Measurements from ENCODE around the gene CXCR3. TPM values are rescaled to one million over a fixed set of nuclear protein-coding genes. Genes with fewer than 3 reads are reported as not detected.

The CXCR3 gene
- total RNA-seq, 4 donors from 2014 or later, result 0.17 to 0.83 (median 0.42) TPM; not detected in 1

DNA sequence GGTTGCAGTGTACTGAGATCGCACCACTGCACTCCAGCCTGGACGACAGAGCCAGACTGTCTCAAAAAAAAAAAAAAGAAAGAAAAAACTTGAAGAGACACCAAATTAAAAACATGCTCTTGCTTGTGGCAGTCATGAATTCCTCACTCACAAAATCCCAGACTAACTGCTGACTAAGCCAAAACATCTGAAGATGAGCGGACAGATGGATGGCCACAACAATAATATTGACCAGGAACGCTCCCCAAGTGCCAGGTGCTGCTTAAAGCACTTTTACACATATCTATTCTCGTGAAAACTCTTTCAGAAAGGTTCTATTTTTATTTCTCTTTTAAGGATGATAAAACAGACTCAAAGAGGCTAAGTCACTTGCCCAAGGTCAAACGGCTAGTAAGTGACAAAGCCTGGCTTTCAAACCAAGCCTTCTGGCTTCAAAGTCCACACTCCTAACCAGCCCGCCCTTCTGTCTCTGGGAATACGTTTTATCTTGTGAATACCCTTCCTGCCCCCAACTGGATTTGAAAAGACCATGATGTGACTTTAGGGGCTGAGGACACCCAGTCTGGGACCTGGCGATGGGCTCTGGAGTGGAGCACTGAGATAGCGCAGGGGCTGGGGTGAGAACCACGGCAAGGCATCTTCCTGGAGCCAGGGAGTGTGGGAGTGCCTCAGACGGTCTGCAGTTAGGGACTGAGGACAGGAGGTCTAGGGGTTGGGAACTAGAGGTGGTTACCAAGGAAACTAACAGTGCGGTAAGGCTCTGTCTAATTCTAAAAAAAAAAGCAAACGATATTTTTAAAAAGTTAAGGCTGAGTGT is 9.5 kb upstream of the CXCR3 start:
- H3K9me3 ChIP-seq, result no peaks in the 10 kb centered on the region
- no peak overlapping the region for H3K4me3 ChIP-seq
- WGBS, result 85% methylated on average over 14 of the region's 14 CpGs
- intact Hi-C loops (cut with DNase I), result no loop called here
- H3K27me3 ChIP-seq, result no peaks in the 10 kb centered on the region
- no peaks in the 10 kb centered on the region for H3K36me3 ChIP-seq
- peaks cover 7 to 10% (median 9%) of the 10 kb centered on the region in 4 donors for H3K4me1 ChIP-seq
- DNase-seq (ENCODE audit: extremely low spot score), result no peak
- no peak overlapping the region for H3K27ac ChIP-seq (replicated peaks in 1 of 4)
- TF ChIP-seq POLR2A (IDR thresholded peaks at IDR 0.05; ENCODE audit: low read depth) (no peak), EP300 (IDR thresholded peaks at IDR 0.05) (no peak), POLR2AphosphoS5 (IDR thresholded peaks at IDR 0.05) (no peak), CTCF (IDR thresholded peaks at IDR 0.05) (no peak)

DNA sequence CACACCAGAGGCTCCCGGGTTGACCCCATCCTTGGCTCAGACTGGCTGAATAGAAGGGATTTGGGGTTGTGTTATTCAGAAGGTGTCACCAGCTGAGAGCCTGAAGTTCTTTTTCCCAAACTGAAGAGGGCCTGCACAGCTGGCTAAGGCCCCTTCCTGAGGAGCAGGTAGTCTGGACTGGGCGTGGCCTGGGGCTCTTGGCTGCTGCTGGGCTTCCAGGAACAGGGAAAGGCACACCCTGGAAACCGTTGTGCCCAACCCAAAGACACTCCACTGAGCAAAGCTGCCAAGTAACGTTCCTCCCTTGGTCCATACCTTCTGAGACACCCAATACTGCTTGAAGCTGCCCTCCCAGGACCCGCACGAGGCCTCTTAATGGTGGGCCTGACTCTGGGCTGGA is 8.3 kb upstream of the CXCR3 start:
- Histone ChIP-seq H3K27me3 (no peaks in the 10 kb centered on the region), H3K9me3 (no peaks in the 10 kb centered on the region), H3K36me3 (no peaks in the 10 kb centered on the region), H3K4me1 (peaks cover 14 to 22% (median 21%) of the 10 kb centered on the region in 4 donors), H3K4me3 (no peak overlapping the region), H3K27ac (replicated peaks in 1 of 4) (no peak overlapping the region)
- TF ChIP-seq POLR2A (IDR thresholded peaks at IDR 0.05; ENCODE audit: low read depth) (no peak), EP300 (IDR thresholded peaks at IDR 0.05) (no peak), CTCF (IDR thresholded peaks at IDR 0.05) (no peak), POLR2AphosphoS5 (IDR thresholded peaks at IDR 0.05) (no peak)
- intact Hi-C loops (cut with DNase I), result no loop called here
- DNase-seq (ENCODE audit: extremely low spot score), result no peak
- WGBS, result 65% methylated on average over 6 of the region's 6 CpGs

DNA sequence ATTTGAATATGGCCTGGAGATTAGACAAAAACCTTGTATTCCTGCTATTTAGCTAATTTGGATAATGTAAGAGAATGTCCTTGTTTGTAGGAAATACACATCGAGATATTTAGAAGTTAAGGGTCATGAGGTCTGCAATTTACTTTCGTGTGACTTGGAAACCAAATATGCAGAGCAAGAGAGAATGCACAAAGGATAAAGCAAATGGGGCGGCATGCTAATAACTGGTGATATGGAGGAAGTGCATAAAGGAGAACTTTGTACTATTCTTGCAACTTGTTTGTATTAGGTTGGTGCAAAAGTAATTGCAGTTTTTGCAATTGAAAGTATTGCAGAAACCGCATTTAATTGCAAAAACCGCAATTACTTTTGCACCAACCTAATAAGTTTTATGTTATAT is 7.2 kb upstream of the CXCR3 start:
- no peak for DNase-seq (ENCODE audit: extremely low spot score)
- H3K4me1 ChIP-seq, result peaks cover 14 to 25% (median 23%) of the 10 kb centered on the region in 4 donors
- no peaks in the 10 kb centered on the region for H3K36me3 ChIP-seq
- WGBS, result 87% methylated on average over 5 of the region's 5 CpGs
- H3K9me3 ChIP-seq, result no peaks in the 10 kb centered on the region
- H3K4me3 ChIP-seq, result no peak overlapping the region
- no peaks in the 10 kb centered on the region for H3K27me3 ChIP-seq
- no peak for TF ChIP-seq POLR2A (IDR thresholded peaks at IDR 0.05; ENCODE audit: low read depth)
- TF ChIP-seq POLR2AphosphoS5 (IDR thresholded peaks at IDR 0.05), result no peak
- TF ChIP-seq CTCF (IDR thresholded peaks at IDR 0.05), result no peak
- TF ChIP-seq EP300 (IDR thresholded peaks at IDR 0.05), result no peak
- intact Hi-C loops (cut with DNase I), result no loop called here
- no peak overlapping the region for H3K27ac ChIP-seq (replicated peaks in 1 of 4)

DNA sequence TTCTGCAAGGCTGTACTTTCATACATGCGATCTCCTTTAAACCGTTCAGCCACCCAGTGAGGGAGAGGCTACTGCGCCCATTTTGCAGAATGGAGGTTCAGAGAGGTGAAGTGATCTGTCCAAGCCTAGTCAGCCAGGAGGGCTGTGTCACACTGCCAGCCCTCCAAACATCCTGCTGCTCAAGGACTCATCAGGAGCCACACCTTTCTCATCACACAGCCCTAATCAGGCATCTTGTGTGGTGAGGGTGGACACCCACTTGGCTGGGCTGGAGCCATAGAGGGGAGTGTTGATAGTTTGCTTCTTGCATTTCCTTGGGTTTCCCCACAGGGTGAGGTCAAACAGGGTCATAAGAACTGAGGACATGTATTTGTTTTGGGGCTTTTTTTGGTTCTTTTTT is 5.4 kb upstream of the CXCR3 start:
- intact Hi-C loops (cut with DNase I), result no loop called here
- WGBS, result 96% methylated on average over 3 of the region's 3 CpGs
- H3K4me3 ChIP-seq, result no peak overlapping the region
- H3K4me1 ChIP-seq, result peaks cover 14 to 25% (median 23%) of the 10 kb centered on the region in 4 donors
- no peak for DNase-seq (ENCODE audit: extremely low spot score)
- H3K9me3 ChIP-seq, result no peaks in the 10 kb centered on the region
- H3K36me3 ChIP-seq, result no peaks in the 10 kb centered on the region
- H3K27ac ChIP-seq (replicated peaks in 1 of 4), result peak overlapping the region in 2 of 4 donors; percentile 76 to 78
- TF ChIP-seq POLR2A (IDR thresholded peaks at IDR 0.05; ENCODE audit: low read depth) (no peak), POLR2AphosphoS5 (IDR thresholded peaks at IDR 0.05) (no peak), EP300 (IDR thresholded peaks at IDR 0.05) (no peak), CTCF (IDR thresholded peaks at IDR 0.05) (no peak)
- H3K27me3 ChIP-seq, result no peaks in the 10 kb centered on the region
